HK-2 (cell line): ENCODE results near the gene PIK3CB.
"Not testable (repeated sequence)": the region's sequence is repeated elsewhere in the genome, so short reads cannot be mapped to it uniquely, and the experiment has no call there.

ENCODE experiments used
- DNase-seq: peaks from one replicate; pipeline ENCODE4 v3.0.0-alpha.2; 2018; ENCODE audit not compliant: unreplicated experiment

Gene PIK3CB

DNA sequence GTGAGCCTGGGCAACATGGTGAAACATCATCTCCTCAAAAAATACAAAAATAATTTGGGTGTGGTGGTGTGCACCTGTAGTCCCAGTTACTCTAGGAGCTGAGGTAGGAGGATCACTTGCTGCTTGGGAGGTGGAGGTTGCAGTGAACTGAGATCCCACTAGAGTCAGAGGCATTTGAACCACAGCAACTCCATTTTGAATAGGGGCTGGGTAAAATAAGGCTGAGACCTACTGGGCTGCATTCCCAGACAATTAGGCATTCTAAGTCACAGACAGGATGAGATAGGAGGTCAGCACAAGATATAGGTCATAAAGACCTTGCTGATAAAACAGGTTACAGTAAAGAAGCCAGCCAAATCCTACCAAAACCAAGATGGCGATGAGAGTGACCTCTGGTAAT, 12.1 kb upstream of the PIK3CB start:
- DNase-seq, result not testable (repeated sequence)

DNA sequence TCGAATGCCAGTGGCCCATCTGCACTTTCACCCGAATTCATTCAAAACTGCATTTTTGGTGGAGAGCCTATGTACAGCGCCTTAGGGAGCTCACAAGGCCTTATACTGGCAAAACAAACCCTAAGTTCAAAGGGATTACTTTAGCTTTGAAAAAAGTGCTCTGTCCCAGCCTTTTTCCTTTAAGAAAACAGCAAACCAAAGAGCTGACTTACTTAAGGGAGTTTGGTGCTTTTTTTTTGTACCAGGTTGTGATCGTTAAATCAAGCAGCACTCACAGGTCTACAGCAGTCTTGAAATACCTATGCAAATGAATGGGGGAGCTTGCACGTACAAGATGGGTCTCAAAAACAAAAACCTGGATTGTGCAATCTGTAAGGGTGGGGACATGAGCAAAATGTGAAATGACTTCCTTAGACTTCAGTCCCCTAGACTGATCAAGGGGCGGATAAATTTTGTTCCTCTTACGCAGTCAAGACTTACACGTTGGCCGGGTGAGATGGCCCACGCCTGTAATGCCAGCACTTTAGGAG, 11.6 kb upstream of the PIK3CB start:
- no peak for DNase-seq

DNA sequence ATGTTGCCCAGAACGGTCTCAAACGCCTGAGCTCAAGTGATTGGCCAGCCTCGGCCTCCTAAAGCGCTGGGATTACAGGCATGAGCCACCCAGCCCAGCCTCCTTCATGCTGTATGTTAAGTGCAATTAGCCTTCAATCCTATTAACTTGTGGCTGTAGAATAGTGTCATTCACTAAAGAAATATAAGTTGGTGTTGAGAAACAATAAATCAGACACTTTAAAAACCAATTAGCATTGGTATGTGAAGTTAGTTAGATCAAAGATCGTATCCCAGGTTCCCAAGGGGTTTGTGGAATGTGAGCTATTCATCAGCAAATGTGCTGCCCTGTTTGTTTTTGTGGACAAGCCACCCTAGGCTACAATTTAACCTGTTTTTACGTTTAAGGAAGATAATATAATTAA, 11.0 kb upstream of the PIK3CB start:
- no peak for DNase-seq

DNA sequence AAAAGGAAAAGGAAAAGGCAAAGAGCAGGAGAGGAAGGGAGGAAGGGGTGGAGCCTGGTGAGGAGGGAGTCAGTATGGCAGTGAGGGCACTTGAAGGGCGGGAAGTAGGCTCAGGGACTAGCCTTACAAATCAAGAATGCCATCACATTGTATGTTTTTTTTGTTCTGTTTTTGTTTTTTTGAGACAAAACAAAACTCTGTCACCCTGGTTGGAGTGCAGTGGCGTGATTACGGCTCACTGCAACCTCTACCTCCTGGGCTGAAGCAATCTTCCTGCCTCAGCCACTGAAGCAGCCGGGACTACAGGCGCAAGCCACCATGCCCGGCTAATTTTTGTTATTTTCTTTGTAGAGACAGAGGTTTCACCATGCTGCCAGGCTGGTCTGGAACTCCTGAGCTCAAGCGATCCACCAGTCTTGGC, 10.5 kb upstream of the PIK3CB start:
- DNase-seq, result no peak

DNA sequence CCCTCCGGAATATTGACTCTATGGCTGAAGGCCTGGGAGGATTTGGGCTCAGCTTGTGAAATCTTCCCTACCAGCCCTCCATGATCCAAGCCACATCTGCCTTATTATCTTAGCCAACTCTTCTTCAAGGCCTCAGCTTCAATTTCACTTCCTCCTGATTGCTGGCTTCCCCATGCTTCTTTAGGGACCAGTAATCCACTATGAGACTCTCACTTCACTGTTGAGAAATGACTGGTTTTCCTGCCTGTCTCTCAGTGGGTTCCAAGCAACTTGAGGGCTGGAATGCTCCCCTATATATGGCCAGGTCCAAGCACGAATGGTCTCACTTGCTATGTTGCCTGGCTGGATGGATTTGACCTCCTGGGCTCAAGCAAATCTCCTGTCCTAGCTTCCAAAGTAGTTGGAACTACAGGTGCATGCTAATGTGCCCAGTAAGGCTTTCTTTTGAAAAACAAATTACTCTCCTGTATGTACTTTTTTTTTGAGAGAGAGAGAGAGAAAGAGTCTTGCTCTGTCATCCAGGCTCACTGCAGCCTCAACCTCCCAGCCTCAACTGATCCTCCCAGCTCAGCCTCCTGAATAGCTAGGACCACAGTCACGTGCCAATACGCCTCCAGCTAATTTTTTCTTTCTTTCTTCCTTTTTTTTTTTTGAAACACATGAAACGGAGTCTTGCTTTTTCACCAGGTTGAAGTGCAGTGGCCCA, 7.9 kb upstream of the PIK3CB start:
- no peak for DNase-seq

DNA sequence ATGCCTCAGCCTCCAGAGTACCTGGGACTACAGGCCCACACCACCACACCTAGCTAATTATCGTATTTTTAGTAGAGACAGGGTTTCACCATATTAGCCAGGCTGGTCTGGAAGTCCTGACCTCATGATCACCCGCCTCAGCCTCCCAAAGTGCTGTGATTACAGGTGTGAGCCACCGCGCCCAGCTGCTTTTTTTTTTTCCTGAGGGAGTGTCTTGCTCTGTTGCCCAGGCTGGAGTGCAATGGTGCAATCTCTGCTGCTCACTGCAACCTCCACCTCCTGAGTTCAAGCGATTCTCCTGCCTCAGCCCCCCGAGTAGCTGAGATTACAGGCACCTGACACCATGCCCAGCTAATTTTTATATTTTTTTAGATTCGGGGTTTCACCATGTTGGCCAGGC, 3.7 kb upstream of the PIK3CB start:
- not testable (repeated sequence) for DNase-seq

DNA sequence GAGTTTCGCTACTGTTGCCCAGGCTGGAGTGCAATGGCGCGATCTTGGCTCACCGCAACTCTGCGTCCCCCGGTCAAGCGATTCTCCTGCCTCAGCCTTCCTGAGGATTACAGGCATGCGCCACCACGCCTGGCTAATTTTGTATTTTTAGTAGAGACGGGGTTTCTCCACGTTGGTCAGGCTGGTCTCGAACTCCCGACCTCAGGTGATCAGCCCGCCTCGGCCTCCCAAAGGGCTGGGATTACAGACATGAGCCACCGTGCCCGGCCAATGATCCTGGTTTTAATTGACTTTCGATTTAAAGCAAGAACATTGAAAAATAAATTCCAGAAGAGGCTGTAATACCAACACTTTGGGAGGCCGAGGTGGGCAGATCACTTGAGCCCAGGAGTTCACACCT, 1.1 kb upstream of the PIK3CB start:
- not testable (repeated sequence) for DNase-seq

DNA sequence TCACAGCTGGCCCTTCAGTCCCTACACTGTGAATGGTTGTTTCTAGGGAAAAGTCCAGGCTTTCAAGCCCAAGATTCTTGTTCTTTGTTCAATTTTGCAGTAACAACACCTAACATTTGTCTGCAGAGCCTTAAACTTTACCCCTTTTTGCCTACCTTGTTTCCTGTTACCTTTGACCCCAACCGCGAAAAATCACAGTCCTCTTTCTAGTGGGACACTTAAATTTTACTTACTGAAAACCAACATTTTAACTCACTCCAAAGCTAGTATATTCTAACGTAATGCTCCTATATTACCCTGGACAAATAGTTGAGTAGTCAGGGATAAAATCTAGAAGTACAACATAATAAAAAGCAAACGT, 649 bp upstream of the PIK3CB start:
- DNase-seq, result no peak

DNA sequence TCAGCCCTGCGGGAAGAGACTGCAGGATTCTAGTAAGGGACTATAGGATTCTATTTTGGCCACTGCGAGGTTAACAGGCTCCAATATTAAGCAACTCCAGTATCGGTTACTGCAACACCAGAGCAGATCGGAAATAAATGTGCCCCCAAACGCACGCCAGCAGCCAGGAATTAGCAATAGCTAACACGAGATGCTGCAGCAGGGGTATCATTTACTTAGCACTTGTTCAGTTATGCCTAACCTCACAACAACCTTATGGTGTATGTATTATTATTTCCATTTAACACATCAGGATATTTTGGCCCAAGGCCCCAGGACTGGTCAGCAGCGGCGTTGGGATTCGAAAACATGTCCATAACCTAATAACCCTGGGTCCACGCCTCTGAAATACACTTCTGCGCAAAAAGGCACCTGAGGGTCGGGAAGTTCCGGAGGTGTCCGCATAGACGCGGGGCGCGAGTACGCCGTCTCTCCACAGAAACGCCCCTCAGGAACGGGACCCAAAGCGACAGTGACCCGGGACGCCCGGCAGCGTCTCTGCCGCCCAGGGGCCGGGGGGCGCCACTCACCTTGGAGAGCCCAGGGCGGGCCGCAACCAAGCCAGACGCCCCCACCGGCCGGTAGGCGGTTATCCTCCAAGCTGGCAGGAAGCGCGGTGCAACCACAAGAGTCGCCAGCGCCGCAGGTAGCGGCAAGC, 681 bp downstream of the PIK3CB start:
- DNase-seq, result peak; percentile 72

DNA sequence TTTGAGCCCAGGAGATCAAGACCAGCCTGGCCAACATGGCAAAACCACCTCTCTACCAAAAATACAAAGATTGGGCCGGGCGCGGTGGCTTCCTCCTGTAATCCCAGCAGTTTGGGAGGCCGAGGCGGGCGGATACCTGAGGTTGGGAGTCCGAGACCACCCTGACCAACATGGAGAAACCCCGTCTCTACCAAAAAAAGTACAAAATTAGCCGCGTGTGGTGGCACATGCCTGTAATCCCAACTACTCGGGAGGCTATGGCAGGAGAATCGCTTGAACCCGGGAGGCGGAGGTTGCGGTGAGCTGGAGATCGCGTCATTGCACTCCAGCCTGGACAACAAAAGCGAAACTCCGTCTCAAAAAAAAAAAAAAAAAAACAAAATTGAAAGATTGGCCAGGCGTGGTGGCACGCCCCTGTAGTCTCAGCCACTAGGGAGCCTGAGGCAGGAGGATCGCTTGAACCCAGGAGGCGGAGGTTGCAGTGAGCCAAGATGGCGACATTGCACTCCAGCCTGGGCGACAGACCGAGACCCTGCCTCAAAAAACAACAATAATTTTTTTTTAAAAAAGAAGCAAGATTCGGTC, 2.2 kb downstream of the PIK3CB start:
- not testable (repeated sequence) for DNase-seq

DNA sequence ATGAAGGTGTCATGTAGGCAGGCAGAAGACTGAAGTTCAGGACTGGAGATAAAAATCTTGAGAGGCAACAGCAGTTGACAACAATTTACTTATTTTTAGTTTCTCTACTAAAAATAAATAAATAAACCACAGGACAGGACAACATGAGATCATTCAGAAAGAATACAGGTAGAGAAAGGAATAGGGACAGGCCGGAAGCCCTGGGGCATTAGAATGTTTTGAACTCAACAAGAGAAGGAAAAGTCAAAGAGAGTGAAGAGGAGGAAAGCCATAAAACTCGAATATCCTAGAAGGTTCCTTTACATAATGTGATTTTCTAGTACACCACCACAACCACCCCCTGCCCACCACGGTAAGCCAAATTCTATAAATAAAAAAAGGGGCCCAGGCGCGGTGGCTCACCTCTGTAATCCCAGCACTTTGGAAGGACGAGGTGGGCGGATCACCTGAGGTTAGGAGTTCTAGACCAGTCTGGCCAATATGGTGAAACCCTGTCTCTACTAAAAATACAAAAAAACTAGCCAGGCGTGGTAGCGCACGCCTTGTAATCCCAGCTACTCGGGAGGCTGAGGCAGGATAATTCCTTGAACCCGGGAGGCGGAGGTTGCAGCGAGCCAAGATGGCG, 4.7 kb downstream of the PIK3CB start:
- DNase-seq, result no peak

DNA sequence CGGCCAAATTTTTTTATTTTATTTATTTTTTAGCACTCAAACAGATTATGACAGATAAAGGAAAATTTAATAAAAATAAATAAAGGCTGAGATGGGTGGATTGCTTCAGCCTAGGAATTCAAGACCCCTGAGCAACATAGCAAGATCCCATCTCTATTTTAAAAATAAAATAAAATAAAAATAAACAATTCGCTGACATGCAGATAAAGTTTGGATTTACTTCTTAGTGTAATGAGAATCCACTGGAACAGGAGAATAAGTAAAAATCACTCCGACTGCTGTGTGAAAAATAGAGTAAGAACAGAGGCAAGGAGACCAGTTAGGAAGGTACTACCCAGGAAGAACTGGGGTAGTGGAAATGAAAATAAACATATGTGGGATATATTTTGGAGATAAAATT, 5.6 kb downstream of the PIK3CB start:
- DNase-seq, result no peak

DNA sequence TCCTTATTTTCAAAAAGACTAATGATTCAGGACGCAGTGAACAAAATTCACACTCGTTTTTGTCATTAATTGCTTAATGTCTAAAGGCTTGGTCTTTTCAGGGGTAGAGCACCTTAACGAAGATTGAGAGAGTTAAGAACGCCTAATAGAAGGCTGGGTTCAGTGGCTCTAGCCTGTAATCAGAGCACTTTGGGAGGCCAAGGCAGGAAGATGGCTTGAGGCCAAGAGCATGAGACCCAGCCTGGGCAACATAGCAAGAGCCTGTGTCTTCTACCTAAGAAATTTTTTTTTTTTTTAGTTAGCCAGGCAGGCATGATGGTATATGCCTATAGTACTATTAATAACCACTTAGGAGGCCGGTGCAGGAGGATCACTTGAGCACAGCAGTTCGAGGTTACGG, 7.5 kb downstream of the PIK3CB start:
- no peak for DNase-seq

DNA sequence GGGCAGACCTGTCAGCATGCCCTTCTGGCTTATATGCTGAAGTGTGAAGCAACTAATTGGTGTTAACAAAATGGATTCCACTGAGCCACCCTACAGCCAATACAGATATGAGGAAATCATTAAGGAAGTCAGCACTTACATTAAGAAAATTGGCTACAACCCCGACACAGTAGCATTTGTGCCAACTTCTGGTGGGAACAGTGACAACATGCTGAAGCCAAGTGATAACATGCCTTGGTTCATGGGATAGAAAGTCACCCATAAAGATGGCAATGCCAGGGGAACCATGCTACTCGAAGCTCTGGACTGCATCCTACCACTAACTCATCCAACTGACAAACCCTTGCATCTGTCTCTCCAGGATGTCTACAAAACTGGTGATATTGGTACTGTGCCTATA, 9.4 kb downstream of the PIK3CB start:
- no peak for DNase-seq

DNA sequence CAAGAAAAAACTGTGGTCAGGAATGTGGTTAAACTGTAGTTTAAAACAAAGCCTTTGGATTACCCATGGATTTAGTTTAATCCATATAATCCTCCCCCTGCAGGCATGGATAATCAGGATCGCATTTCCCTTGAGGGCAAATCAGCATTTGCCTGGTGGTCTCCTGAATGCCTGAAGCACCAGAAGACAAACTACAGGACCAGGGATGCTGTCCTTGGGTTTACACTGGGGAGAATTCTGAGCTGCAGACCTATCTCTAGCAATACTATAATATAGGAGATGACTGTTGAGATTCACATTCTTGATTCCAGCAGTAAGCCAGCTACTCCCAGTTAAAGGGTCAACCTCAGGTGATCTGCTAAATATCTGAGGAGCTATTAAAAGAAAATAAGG, 10.6 kb downstream of the PIK3CB start:
- peak; percentile 26 for DNase-seq

DNA sequence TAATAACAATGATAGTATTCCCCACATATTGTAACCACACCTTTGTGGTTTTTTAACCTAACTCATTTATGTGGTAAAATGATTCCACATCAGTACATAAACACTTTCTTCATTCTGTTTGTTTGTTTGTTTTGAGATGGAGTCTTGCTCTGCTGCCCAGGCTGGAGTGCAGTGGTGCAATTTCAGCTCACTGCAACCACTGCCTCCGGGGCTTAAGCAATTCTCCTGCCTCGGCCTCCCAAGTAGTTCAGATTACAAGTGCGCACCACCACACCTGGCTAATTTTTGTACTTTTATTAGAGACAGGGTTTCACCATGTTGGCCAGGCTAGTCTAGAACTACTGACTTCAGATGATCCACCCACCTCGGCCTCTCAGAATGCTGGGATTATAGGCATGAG, 14.3 kb downstream of the PIK3CB start:
- not testable (repeated sequence) for DNase-seq

DNA sequence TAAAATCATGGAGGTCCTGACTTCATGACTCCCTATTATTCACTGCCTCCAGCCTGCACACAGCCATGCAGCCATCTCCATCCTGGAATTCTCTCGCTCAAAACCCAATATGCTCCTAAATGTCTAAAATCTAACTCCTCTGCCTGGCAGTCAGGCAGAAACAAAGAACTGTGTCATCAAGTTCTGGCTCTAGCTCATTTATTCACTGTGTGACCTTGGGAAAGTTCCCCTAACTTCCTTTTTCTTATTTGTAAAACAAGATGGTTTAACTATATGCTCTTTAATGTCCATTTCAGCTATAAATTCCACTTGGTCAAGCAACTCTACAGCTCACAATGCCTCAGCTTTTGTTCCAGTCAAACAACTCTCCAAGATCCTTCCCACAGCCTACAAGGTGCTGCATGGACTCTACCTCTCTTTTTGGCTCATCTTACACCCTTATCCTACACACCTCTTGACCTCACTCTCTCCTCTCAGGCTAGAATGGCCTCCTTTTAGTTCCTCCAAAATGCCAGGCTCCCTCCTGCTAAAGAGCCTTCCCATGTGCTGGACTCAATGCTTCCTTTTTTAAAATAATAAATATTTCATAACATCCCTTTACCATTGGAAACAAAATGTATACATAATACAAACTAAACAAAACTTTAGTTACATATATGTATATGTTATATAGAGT, 16.4 kb downstream of the PIK3CB start:
- DNase-seq, result no peak

DNA sequence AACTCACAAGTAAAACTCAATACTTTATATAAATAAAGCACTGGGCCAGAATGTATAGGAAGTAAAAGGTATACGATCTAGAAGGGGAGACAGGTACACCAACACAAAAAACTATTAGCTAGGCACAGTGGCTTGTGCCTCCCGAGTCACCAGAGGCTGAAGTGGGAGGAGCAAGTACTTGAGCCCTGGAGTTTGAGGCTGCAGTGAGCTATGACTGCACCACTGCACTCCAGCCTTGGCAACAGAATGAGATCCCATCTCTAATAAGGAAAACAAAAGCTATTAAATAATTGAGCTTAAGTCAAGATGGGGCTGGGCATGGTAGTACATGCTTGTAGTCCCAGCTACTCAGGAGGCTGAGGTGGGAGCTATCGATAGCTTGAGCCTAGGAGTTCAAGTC, 17.0 kb downstream of the PIK3CB start:
- no peak for DNase-seq

DNA sequence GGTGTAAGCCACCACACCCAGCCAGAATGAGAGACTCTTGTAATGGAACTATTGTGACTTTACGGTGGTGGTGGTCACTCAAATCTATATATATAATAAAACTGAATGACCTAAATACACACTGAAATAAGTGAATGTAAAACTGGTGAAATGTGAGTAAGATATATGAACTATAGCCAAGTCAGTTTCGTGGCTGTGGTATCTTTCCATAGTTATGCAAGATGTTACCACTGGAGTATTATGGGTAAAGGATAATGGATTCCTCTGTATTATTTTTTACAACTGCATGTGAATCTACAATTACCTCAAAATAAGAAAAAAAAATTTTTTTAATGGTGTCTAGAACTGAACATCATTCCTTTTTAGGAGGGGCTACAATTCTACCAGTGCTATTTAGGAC, 21.9 kb downstream of the PIK3CB start:
- DNase-seq, result no peak

DNA sequence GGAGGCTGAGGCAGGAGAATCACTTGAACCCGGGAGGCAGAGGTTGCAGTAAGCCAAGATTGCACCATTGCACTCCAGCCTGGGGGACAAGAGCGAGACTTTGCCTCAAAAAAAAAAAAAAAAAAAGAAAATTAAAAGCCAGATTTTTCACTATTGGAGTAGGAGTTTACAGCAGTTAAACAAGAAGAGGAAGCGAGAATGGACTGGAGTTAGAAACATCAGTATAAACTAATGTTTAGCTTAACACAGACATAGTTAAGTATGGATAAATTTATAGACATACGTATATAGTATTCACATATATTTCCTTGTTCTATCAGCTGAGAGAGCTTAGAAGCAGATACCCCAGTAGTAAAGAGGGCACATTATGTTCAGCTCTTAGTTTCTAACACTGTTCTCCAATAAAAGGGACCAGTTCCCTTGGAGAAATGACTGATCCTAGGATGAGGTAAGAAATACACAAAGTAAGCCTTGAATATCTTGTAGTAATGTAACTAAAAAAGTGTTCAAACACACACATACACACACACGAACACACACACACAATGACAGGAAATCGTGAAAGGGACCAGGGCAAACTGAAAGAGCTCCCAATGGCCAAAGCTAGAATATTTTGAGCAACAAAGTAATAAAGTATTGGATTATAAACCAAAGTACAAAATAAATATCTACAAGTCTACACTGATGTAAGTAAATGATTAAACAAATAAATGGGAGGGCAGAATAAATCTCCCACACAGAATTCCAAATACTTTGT, 25.1 kb downstream of the PIK3CB start:
- DNase-seq, result no peak

DNA sequence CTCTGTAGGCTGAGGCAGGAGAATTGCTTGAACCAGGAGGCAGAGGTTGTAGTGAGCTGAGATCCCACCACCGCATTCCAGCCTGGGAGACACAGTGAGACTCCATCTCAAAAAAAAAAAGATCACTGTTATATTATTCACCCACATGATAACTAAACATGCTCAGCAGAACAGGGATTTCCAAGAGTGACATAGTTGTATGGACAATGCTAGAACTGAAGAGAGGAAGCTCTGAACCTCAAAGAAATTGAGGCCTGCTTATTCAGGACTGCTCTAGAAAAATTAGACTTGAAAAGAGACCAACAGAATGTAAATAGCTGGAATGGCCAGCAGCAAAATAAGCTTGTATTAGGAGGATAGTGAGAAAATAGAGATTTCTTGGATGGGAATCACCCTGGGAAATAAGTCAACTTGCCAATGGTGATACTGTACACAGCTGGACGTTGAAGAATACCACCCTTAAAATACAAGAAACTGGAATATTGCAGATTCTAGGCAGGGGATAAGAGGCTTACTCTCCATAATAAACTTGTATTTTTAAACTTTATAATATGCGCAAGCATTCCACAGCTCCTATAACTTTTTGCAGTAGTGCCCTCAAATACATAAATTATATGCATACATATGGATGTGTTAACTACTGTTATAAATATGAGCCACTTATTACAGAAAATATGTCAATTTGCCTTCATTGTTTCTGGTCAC, 28.2 kb downstream of the PIK3CB start:
- DNase-seq, result no peak
